ENCODE measurements around the gene HLA-G. TPM values are rescaled to one million over a fixed set of nuclear protein-coding genes. Genes with fewer than 3 reads are reported as not detected.

HLA-G gene
- total and polyA plus RNA-seq, 2 of the 4 experiments (the other 2 are of a cell fraction) = not detected

GRCh38 chr6:29853245-29853644 lies 25.6 kb downstream of the HLA-G start:
- intact Hi-C loops (cut with micrococcal nuclease) = no loop called here
- no peak overlapping the region for H4K5ac ChIP-seq (ENCODE audit: low read depth, low read length)

More at GRCh38 chr6:29853245-29853644, 25.6 kb downstream of the HLA-G start:
- Histone ChIP-seq H2AK9ac (replicated peaks; ENCODE audit: low read depth, low read length, poor library complexity) (no peak overlapping the region), H3K9me3 (ENCODE audit: control insufficient read depth, insufficient read depth, low read length) (no peaks in the 10 kb centered on the region), H3K4me1 (ENCODE audit: control insufficient read depth, insufficient read depth, low read length) (no peaks in the 10 kb centered on the region; the same call in 1 of the 2 replicates), H3K56ac (ENCODE audit: extremely low read depth, insufficient read depth, low read length) (no peak overlapping the region), H3K14ac (replicated peaks; ENCODE audit: low read depth, low read length) (no peak overlapping the region), H4K91ac (ENCODE audit: insufficient read depth, low read depth, low read length) (no peak overlapping the region), H3K79me1 (ENCODE audit: low read depth in 1 of 2, low read length in 2 of 2) (no peaks in the 10 kb centered on the region), H3K4ac (ENCODE audit: low read depth, low read length) (no peak overlapping the region), H3K4me2 (ENCODE audit: low read depth, low read length) (no peak overlapping the region), H3K27ac (ENCODE audit: insufficient read depth, low read length) (no peak overlapping the region), H3K9ac (ENCODE audit: low read depth, low read length) (no peak overlapping the region), H3K4me3 (ENCODE audit: insufficient read depth, low read depth, low read length) (no peak overlapping the region), H2AFZ (replicated peaks; ENCODE audit: low read length, poor library complexity) (no peak overlapping the region), H2BK15ac (ENCODE audit: low read depth, low read length) (no peak overlapping the region), H2BK5ac (ENCODE audit: low read depth, low read length, poor library complexity, severe bottlenecking) (no peak overlapping the region), H3K18ac (ENCODE audit: low read depth, low read length) (no peak overlapping the region), H3K23ac (ENCODE audit: low read depth, low read length) (no peak overlapping the region), H4K20me1 (ENCODE audit: insufficient read depth, low read length) (no peaks in the 10 kb centered on the region), H4K8ac (ENCODE audit: low read depth in 2 of 2, low read length in 2 of 2) (no peak overlapping the region), H2AK5ac (ENCODE audit: low read depth, low read length) (no peak overlapping the region), H3K9me1 (ENCODE audit: insufficient read depth, low read length) (no peaks in the 10 kb centered on the region), H2BK120ac (ENCODE audit: low read depth, low read length) (no peak overlapping the region), H2BK20ac (ENCODE audit: low read depth, low read length) (no peak overlapping the region), H3K36me3 (ENCODE audit: control insufficient read depth, insufficient read depth, low read length) (no peaks in the 10 kb centered on the region), H3K27me3 (ENCODE audit: control insufficient read depth, insufficient read depth, low read length) (peaks cover 40% of the 10 kb centered on the region)
- DNase-seq (no peak), ATAC-seq (ENCODE audit: low read depth) (no peak)
- in situ Hi-C loops (cut with MboI; ENCODE audit: low sequenced_read_pairs) = no loop called here
- no TSS peak for BruUV-seq (replicated peaks)
- WGBS, 2 experiments (ENCODE audit: extremely low coverage in 2 of 2, insufficient read length in 1 of 2) = no CpG with 5 or more reads among the region's 2 CpGs
- TF ChIP-seq BHLHE40 (IDR thresholded peaks at IDR 0.05; ENCODE audit: low read depth, low read length) = no peak
- no peak for TF ChIP-seq RAD21 (IDR thresholded peaks at IDR 0.05; ENCODE audit: low read length)
- no peak for TF ChIP-seq MAZ (IDR thresholded peaks at IDR 0.05; ENCODE audit: borderline replicate concordance, low read depth, low read length)
- TF ChIP-seq MXI1 (IDR thresholded peaks at IDR 0.05; ENCODE audit: borderline replicate concordance, low read depth, low read length) = no peak
- no peak for TF ChIP-seq ELK1 (IDR thresholded peaks at IDR 0.05; ENCODE audit: borderline replicate concordance, low read depth, low read length)
- TF ChIP-seq FOS (IDR thresholded peaks at IDR 0.05; ENCODE audit: low read depth, low read length) = no peak
- TF ChIP-seq POLR2A (IDR thresholded peaks at IDR 0.05; ENCODE audit: low read depth, low read length) = no peak
- no peak for TF ChIP-seq RFX5 (IDR thresholded peaks at IDR 0.05; ENCODE audit: low read depth, low read length)
- TF ChIP-seq CEBPB (IDR thresholded peaks at IDR 0.05; ENCODE audit: low read depth, low read length) = no peak
- POLR2A ChIA-PET (ENCODE audit: unreplicated experiment) = no interaction called here
- dilution Hi-C loops (cut with HindIII; ENCODE audit: low sequenced_read_pairs, unreplicated experiment) = no loop called here
- CTCF ChIA-PET = no interaction called here

Measured in IMR-90 (cell line).